HL-60 (cell line): Measurements from ENCODE around the gene LDLRAD3.

ENCODE experiments used
- REST ChIP-seq: IDR thresholded peaks from 2 replicates; pipeline ENCODE4 v1.6.1; 2012; ENCODE audit warnings: low read depth; ENCODE audit not compliant: insufficient replicate concordance
- TF ChIP-seq, protein P1 (sequence below): IDR thresholded peaks from one replicate; pipeline ENCODE4 v1.5.1; 2011; ENCODE audit warnings: low read length, control low read depth, inconsistent platforms; ENCODE audit not compliant: insufficient read depth

GRCh38 chr11:36238036-36238631 is 294.3 kb downstream of the LDLRAD3 start:
- TF ChIP-seq, protein P1, sequence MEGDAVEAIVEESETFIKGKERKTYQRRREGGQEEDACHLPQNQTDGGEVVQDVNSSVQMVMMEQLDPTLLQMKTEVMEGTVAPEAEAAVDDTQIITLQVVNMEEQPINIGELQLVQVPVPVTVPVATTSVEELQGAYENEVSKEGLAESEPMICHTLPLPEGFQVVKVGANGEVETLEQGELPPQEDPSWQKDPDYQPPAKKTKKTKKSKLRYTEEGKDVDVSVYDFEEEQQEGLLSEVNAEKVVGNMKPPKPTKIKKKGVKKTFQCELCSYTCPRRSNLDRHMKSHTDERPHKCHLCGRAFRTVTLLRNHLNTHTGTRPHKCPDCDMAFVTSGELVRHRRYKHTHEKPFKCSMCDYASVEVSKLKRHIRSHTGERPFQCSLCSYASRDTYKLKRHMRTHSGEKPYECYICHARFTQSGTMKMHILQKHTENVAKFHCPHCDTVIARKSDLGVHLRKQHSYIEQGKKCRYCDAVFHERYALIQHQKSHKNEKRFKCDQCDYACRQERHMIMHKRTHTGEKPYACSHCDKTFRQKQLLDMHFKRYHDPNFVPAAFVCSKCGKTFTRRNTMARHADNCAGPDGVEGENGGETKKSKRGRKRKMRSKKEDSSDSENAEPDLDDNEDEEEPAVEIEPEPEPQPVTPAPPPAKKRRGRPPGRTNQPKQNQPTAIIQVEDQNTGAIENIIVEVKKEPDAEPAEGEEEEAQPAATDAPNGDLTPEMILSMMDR = no peak
- TF ChIP-seq REST = no peak
